H9 (cell line): ENCODE measurements around the gene GSTA3. TPM values are rescaled to one million over a fixed set of nuclear protein-coding genes. Genes with fewer than 3 reads are reported as not detected.

Experiments used
- DNase-seq: peaks from one replicate; pipeline ENCODE4 v3.0.0-alpha.2; 2017
- H2AFZ ChIP-seq: one replicate; pipeline ENCODE4 v1.6.1; 2013; ENCODE audit warnings: mild to moderate bottlenecking, low read length, control low read depth, moderate library complexity
- H2AK5ac ChIP-seq: 2 replicates; pipeline ENCODE4 v1.6.1; 2013; ENCODE audit warnings: low read length, control low read depth, mixed read lengths; ENCODE audit not compliant: insufficient read length
- H2BK120ac ChIP-seq: one replicate; pipeline ENCODE4 v1.6.1; 2013; ENCODE audit warnings: low read depth, mild to moderate bottlenecking, low read length, control low read depth, inconsistent platforms; ENCODE audit not compliant: poor library complexity, severe bottlenecking
- H2BK12ac ChIP-seq: 2 replicates; pipeline ENCODE4 v1.6.1; 2013; ENCODE audit warnings: low read length, control low read depth, mixed read lengths, low read depth; ENCODE audit not compliant: insufficient read length
- H2BK15ac ChIP-seq: 2 replicates; pipeline ENCODE4 v1.6.1; 2013; ENCODE audit warnings: low read depth, low read length, control low read depth
- H2BK20ac ChIP-seq: one replicate; pipeline ENCODE4 v1.6.1; 2013; ENCODE audit warnings: low read depth, mild to moderate bottlenecking, low read length, control low read depth, inconsistent platforms; ENCODE audit not compliant: poor library complexity, severe bottlenecking
- H2BK5ac ChIP-seq: 2 replicates; pipeline ENCODE4 v1.6.1; 2013; ENCODE audit warnings: low read length, control low read depth, mixed read lengths; ENCODE audit not compliant: insufficient read length
- H3K14ac ChIP-seq: 2 replicates; pipeline ENCODE4 v1.6.1; 2013; ENCODE audit warnings: low read length, control low read depth; ENCODE audit not compliant: insufficient read depth
- H3K18ac ChIP-seq: 2 replicates; pipeline ENCODE4 v1.6.1; 2013; ENCODE audit warnings: low read depth, mild to moderate bottlenecking, mixed read lengths, low read length, control low read depth; ENCODE audit not compliant: insufficient read length
- H3K23ac ChIP-seq: 2 replicates; pipeline ENCODE4 v1.6.1; 2013; ENCODE audit warnings: low read length, control low read depth, mixed read lengths, low read depth; ENCODE audit not compliant: insufficient read length
- H3K23me2 ChIP-seq: 2 replicates; pipeline ENCODE4 v1.6.1; 2013; ENCODE audit warnings: low read depth, mild to moderate bottlenecking, mixed read lengths, low read length, control low read depth; ENCODE audit not compliant: insufficient read length, poor library complexity, severe bottlenecking
- H3K27ac ChIP-seq: 2 replicates; pipeline ENCODE4 v1.5.1; 2013; ENCODE audit warnings: low read length, control low read depth, mixed read lengths, low read depth; ENCODE audit not compliant: insufficient read length
- H3K27me3 ChIP-seq: 2 replicates; pipeline ENCODE4 v1.6.1; 2013; ENCODE audit warnings: low read length, control low read depth, inconsistent platforms; ENCODE audit not compliant: insufficient read depth
- H3K4ac ChIP-seq: 2 replicates; pipeline ENCODE4 v1.6.1; 2013; ENCODE audit warnings: low read depth, mild to moderate bottlenecking, control low read depth, inconsistent platforms, low read length, moderate library complexity
- H3K4me1 ChIP-seq: 2 replicates; pipeline ENCODE4 v1.6.1; 2013; ENCODE audit warnings: low read length, control low read depth, inconsistent platforms; ENCODE audit not compliant: insufficient read depth
- H3K4me2 ChIP-seq: 2 replicates; pipeline ENCODE4 v1.6.1; 2013; ENCODE audit warnings: low read length, control low read depth, mixed read lengths; ENCODE audit not compliant: insufficient read length, insufficient read depth
- H3K56ac ChIP-seq: 2 replicates; pipeline ENCODE4 v1.6.1; 2013; ENCODE audit warnings: low read depth, mild to moderate bottlenecking, mixed read lengths, low read length, control low read depth; ENCODE audit not compliant: insufficient read length
- H3K79me1 ChIP-seq: 2 replicates; pipeline ENCODE4 v1.6.1; 2013; ENCODE audit warnings: low read depth, mild to moderate bottlenecking, moderate library complexity, low read length, control low read depth, inconsistent platforms; ENCODE audit not compliant: insufficient read depth, poor library complexity, severe bottlenecking
- H3K79me2 ChIP-seq: 2 replicates; pipeline ENCODE4 v1.6.1; 2013; ENCODE audit warnings: low read length, control low read depth, inconsistent platforms; ENCODE audit not compliant: insufficient read depth
- H3K9ac ChIP-seq: 2 replicates; pipeline ENCODE4 v1.6.1; 2013; ENCODE audit warnings: low read length, control low read depth, mixed read lengths; ENCODE audit not compliant: insufficient read length; ENCODE audit errors: extremely low read depth
- H3K9me3 ChIP-seq: one replicate; pipeline ENCODE4 v1.6.1; 2013; ENCODE audit warnings: low read depth, low read length, inconsistent platforms; ENCODE audit not compliant: control insufficient read depth
- H3T11ph ChIP-seq: one replicate; pipeline ENCODE4 v1.6.1; 2013; ENCODE audit warnings: mild to moderate bottlenecking, low read length, control low read depth, inconsistent platforms
- H4K20me1 ChIP-seq: one replicate; pipeline ENCODE4 v1.6.1; 2013; ENCODE audit not compliant: control insufficient read depth, insufficient read length, insufficient read depth
- H4K5ac ChIP-seq: 2 replicates; pipeline ENCODE4 v1.6.1; 2013; ENCODE audit warnings: low read depth, mild to moderate bottlenecking, mixed read lengths, low read length, control low read depth; ENCODE audit not compliant: insufficient read length
- H4K8ac ChIP-seq: replicated peaks from 2 replicates; pipeline ENCODE4 v1.6.1; 2013; ENCODE audit warnings: low read length, control low read depth, mixed read lengths, low read depth; ENCODE audit not compliant: insufficient read length
- H4K91ac ChIP-seq: 2 replicates; pipeline ENCODE4 v1.6.1; 2013; ENCODE audit warnings: low read depth, mild to moderate bottlenecking, moderate library complexity, mixed read lengths, low read length, control low read depth; ENCODE audit not compliant: insufficient read length
- H3K27ac Mint-ChIP-seq, 3 experiments: 2 replicates in 2 of 3; 3 replicates in 1 of 3; pipeline ENCODE4 v1.8.0; 2020 to 2021; ENCODE audit warnings: mixed read lengths in 3 of 3, mild to moderate bottlenecking in 1 of 3, moderate library complexity in 1 of 3
- H3K27me3 Mint-ChIP-seq: 2 replicates; pipeline ENCODE4 v1.8.0; 2021; ENCODE audit warnings: low read depth, mild to moderate bottlenecking, moderate library complexity, mixed read lengths
- H3K36me3 Mint-ChIP-seq, 3 experiments: 2 replicates in 2 of 3; 3 replicates in 1 of 3; pipeline ENCODE4 v1.8.0; 2020 to 2021; ENCODE audit warnings: low read depth in 3 of 3, mixed read lengths in 3 of 3; ENCODE audit not compliant: insufficient read depth in 1 of 3
- H3K4me1 Mint-ChIP-seq, 2 experiments: 2 replicates each; pipeline ENCODE4 v1.8.0; 2020; ENCODE audit warnings: mixed read lengths in 2 of 2
- H3K4me3 Mint-ChIP-seq, 2 experiments: 2 replicates in 1 of 2; 3 replicates in 1 of 2; pipeline ENCODE4 v1.8.0; 2020 to 2021; ENCODE audit warnings: mild to moderate bottlenecking in 2 of 2, mixed read lengths in 2 of 2, moderate library complexity in 1 of 2
- H3K9me3 Mint-ChIP-seq, 2 experiments: 2 replicates in 1 of 2; 3 replicates in 1 of 2; pipeline ENCODE4 v1.8.0; 2020; ENCODE audit warnings: mild to moderate bottlenecking in 2 of 2, mixed read lengths in 2 of 2, moderate library complexity in 1 of 2
- WGBS: extraction: QIAGEN DNeasy Blood & Tissue Kit; methylation state at CpG from one replicate; pipeline ENCODE4 v1.1.7; 2013; ENCODE audit warnings: missing lambda C conversion rate, low lambda C conversion rate, mixed read lengths; ENCODE audit not compliant: insufficient read length; ENCODE audit errors: extremely low coverage; 5-methylcytosine and 5-hydroxymethylcytosine counted together
- total RNA-seq: library from RNA; stranded (reverse); gene quantifications from 2 replicates; pipeline ENCODE4 v1.2.1, GENCODE V29; 2021
- TF ChIP-seq, protein P1 (sequence below): fragments of 200-600 bp; sonication (generic); conservative IDR thresholded peaks from 3 replicates; pipeline ENCODE4 v1.8.0; 2021; ENCODE audit warnings: antibody characterized with exemption, mild to moderate bottlenecking

Gene GSTA3
- total RNA-seq, 1 experiment from 2014 or later, result not detected

DNA sequence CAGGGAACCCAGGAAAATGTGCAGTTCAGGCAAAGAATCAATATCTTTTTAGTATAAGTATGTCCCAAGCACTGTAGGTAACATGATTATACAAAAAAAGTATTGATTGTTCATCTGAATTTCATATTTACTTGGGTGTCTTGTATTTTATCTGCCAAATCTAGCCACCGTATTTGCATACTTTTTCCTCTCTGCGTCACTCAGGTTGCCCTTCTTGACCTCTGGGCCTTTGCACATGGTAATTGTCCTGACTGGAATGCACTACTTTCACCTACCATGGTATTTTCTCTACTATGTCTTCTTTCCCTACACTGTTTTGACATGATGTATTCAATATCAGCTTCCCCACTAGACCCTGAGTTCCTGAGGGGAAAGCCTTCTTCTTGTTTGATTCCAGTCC, 15.2 kb downstream of the GSTA3 start:
- H2AFZ ChIP-seq, result no peak overlapping the region
- no peak overlapping the region for H2BK120ac ChIP-seq
- Mint-ChIP-seq H3K4me3 (no peak overlapping the region), H3K36me3 (peaks cover 0 to 13% (median 9%) of the 10 kb centered on the region in 3 experiments; a peak in 5 of 7 replicates), H3K27ac (no peak overlapping the region), H3K27me3 (0 out of 2 replicates have a peak, but pooled peaks cover 3% of the 10 kb centered on the region), H3K9me3 (peaks cover 7 to 12% of the 10 kb centered on the region in 2 experiments; a peak in 4 of 5 replicates), H3K4me1 (peaks cover 9 to 12% of the 10 kb centered on the region in 2 experiments)
- no peaks in the 10 kb centered on the region for H3K27me3 ChIP-seq
- H3K4me2 ChIP-seq, result no peak overlapping the region
- no CpG with 5 or more reads among the region's 2 CpGs for WGBS
- no peak overlapping the region for H4K8ac ChIP-seq
- TF ChIP-seq, protein P1, sequence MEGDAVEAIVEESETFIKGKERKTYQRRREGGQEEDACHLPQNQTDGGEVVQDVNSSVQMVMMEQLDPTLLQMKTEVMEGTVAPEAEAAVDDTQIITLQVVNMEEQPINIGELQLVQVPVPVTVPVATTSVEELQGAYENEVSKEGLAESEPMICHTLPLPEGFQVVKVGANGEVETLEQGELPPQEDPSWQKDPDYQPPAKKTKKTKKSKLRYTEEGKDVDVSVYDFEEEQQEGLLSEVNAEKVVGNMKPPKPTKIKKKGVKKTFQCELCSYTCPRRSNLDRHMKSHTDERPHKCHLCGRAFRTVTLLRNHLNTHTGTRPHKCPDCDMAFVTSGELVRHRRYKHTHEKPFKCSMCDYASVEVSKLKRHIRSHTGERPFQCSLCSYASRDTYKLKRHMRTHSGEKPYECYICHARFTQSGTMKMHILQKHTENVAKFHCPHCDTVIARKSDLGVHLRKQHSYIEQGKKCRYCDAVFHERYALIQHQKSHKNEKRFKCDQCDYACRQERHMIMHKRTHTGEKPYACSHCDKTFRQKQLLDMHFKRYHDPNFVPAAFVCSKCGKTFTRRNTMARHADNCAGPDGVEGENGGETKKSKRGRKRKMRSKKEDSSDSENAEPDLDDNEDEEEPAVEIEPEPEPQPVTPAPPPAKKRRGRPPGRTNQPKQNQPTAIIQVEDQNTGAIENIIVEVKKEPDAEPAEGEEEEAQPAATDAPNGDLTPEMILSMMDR, result no peak
- H4K91ac ChIP-seq, result no peak overlapping the region
- no peak overlapping the region for H3K23ac ChIP-seq
- H3K9ac ChIP-seq, result no peak overlapping the region
- no peak overlapping the region for H3K4ac ChIP-seq
- H3K79me2 ChIP-seq, result no peaks in the 10 kb centered on the region
- no peak overlapping the region for H4K5ac ChIP-seq
- no peak overlapping the region for H3K14ac ChIP-seq
- no peak overlapping the region for H2BK20ac ChIP-seq
- H3K23me2 ChIP-seq, result no peaks in the 10 kb centered on the region
- no peak overlapping the region for H2BK5ac ChIP-seq
- H3K27ac ChIP-seq, result no peak overlapping the region
- H3K4me1 ChIP-seq, result no peaks in the 10 kb centered on the region
- H3K79me1 ChIP-seq, result no peaks in the 10 kb centered on the region
- no peak overlapping the region for H3K56ac ChIP-seq
- no peak overlapping the region for H2AK5ac ChIP-seq
- no peak overlapping the region for H2BK15ac ChIP-seq
- H4K20me1 ChIP-seq, result no peaks in the 10 kb centered on the region
- H3K9me3 ChIP-seq, result no peaks in the 10 kb centered on the region
- no peak overlapping the region for H3K18ac ChIP-seq
- no peak for DNase-seq
- no peak overlapping the region for H2BK12ac ChIP-seq
- no peak overlapping the region for H3T11ph ChIP-seq
